Fibroblast of the conjunctiva (primary cell): ENCODE data around the gene MTHFD1.

Experiments used
- DNase-seq: peaks from one replicate; pipeline ENCODE4 v3.0.0-alpha.2; 2010; ENCODE audit warnings: low read depth

MTHFD1 gene

DNA sequence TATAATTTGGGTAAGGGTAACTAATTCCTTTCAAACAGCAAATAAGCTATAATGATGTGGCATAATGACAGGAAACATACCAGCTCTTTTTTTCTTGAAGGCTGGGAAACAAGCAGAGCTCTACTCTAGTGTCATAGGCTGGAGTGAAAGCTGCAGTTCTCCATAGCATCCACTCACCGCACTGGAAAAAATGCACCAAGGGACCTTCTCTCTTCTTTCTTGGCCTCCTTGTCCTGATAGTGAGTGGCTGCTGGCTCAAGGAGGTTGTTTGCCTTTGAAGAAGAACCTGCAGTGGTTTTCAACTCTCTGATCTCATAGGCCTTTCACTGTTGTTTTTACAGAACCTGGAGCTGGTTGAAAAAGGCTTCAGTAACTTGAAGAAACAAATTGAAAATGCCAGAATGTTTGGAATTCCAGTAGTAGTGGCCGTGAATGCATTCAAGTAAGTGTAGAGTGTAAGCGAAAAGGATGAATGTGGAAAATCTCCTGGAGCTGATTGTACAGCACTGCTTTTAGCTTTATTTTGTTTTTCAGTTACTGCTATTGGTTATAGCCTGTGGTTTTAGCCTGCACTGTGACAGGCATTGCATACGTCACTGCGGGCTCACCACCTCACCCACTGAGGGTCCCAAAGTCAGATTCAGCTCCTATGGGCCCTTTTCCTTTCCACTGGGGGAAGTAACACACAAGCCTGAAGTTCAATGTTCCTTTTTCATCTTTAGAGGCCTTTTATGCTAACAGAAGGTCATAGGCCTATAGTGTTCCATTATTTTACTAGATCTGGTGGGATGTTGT, 59.9 kb downstream of the MTHFD1 start:
- no peak for DNase-seq

DNA sequence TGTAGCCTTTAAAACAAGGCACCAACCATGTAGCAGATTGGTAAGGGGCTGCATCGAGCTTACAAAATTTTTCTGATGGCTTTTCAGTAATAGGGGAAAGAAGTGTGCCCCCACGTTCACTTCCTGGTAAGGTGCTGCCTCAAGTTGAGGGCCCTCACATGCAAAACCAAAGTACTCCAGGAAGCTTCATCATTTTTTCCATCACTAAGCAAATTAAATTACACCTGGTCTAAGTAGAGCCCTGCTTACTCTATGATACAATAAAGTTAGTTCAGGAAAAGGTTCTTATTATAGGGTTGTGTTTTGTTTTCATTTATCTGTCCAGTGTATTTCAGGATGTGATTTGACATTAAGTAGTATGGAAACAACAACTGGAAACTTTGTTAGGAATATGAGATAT, 62.1 kb downstream of the MTHFD1 start:
- no peak for DNase-seq

DNA sequence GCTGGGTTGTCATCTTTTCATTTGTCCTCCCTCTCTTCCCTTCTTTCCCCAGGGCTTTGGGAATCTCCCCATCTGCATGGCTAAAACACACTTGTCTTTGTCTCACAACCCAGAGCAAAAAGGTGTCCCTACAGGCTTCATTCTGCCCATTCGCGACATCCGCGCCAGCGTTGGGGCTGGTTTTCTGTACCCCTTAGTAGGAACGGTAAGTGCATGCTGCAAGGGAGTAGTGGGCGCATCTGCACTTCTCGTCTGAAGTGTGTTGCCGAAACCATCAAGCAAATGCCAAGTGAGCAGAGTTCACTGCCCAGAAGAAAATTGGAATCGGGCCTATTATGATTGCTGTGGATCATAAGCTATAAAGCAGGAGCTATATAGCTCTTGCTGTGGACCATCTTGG, 66.5 kb downstream of the MTHFD1 start:
- DNase-seq = no peak

DNA sequence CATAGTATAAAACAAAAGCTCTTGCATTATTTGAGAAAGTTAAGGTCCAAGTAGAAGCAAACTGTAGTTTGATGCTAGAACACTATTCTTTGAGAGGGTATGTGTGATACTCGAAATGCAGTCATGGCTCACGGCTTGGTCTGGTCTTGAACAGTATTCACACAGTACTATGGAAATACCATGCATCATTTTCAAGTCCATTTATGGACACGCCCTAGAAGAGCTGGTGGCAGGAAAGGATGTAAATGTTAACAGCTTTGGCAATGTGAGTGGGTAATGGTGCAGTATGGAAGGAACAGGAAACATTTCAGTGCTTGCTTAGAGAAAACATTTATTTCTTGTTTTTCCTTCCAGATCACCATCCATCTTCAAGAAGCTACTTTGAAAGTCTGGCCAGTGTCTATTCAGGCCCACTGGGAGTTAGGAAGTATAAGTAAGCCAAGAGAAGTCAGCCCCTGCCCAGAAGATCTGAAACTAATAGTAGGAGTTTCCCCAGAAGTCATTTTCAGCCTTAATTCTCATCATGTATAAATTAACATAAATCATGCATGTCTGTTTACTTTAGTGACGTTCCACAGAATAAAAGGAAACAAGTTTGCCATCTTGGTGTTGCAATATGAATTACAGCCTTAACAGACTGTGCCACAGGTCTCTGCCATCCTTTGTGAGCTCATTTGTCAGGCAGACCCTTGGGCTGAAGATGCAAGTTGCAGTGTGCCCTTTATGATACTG, 71.4 kb downstream of the MTHFD1 start:
- DNase-seq = no peak

DNA sequence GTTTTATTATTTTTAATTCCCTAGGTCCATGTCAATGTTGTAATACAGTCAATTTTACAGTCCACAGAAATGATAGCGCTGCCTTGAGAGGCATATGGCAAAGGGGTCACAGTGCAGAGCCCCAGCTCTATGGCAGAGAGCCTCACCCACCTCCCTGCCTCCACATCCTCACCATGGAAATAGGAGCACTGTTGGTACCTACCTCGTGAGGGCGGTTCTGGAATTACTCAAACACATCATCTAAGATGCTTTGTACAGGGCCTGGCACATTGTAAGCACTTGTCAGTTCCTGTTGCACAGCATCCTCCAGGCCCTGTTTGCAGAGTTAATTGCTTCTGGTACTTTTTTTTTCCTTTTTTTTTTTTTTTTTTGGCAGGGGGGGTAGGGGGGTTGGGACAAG, 73.1 kb downstream of the MTHFD1 start:
- DNase-seq = no peak

DNA sequence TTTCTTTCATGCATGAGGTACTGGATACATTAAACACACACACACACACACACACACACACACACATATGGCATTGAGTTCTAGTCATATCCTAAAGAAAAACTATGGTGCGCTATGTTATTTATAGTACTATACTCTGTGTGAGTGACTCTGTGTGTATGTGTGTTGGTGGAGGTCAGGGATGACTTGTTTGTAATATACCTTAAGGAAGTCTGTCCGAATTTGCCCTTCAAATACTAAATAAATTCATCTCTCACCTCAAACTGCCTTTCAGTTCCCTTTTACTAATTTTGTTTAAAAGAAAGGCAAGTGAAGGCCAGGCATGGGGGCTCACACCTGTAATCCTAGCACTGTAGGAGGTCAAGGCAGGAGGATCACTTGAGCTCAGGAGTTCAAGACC, 75.0 kb downstream of the MTHFD1 start:
- no peak for DNase-seq

DNA sequence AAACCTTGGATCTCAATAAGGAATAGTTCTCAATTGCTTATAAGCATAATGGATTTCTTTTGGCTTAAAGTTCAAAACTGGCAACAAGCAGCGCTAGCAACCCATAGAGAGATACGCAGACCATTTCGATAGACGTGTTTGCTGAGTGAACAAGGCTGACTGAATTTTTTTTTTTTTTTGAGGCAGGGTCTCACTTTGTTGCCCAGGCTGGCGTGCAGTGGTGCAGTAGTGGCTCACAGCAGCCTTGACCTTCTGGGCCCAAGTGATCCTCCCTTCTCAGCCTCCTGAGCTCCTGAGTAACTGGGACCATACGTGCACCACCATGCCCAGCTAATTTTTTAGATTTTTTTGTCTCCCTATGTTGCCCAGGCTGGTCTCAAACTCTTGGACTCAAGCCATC, 75.7 kb downstream of the MTHFD1 start:
- no peak for DNase-seq

DNA sequence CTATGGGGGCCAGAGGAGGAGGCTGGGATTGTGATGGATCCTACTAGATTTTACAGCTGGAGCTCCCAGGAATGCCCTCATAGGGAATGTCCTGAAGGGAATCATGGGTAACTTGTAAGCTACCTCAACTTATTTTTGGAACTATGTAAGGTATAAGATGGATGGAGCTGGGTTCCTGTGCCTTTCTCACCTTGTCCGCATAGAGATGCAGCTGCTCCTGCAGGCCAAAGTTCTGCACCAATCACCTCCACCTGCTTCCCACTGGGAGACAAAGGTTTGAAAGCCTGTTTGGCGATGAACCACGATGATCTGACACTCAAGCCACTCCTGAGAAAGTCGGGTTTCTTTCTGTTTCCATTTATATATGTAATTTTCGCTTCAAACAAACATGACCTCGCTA, 76.5 kb downstream of the MTHFD1 start:
- DNase-seq = no peak

DNA sequence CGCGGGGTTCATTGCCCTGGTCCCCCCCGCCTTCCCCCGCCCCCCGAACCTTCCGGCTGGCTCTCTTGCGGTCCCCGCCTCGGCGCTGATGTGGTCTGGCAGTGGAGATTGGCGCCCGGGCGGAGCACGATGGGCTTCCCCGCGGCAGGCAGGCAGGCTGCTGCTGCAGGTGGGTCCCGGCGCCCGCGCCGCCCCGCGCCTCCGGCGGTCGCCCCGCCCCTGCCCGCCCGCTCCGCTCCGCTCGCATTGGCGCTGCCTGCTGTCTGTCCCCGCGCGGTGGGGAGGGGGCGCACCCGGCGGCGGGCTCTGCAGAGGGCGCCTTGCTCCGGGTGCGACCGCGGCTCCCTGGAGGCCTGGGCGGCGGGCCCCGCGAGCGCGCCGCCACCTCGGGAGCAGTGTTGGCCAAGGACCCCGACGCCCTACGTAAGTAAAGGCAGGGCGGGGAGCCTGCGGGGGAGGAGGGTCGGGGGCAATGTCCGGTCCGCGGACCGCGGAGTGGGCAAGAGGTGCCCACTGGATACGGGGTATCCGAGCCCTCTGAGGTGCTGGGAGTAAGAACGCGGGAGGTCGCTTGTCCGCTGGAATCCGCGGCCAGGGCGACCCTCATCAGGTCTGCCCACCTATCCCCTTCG, 77.2 kb downstream of the MTHFD1 start, which contains the start of gene AKAP5:
TSS of gene AKAP5 (plus strand) at position 309 of the 632 bp plus-strand sequence. CDS start 2,896 bp downstream, outside the sequence.
- no peak for DNase-seq

DNA sequence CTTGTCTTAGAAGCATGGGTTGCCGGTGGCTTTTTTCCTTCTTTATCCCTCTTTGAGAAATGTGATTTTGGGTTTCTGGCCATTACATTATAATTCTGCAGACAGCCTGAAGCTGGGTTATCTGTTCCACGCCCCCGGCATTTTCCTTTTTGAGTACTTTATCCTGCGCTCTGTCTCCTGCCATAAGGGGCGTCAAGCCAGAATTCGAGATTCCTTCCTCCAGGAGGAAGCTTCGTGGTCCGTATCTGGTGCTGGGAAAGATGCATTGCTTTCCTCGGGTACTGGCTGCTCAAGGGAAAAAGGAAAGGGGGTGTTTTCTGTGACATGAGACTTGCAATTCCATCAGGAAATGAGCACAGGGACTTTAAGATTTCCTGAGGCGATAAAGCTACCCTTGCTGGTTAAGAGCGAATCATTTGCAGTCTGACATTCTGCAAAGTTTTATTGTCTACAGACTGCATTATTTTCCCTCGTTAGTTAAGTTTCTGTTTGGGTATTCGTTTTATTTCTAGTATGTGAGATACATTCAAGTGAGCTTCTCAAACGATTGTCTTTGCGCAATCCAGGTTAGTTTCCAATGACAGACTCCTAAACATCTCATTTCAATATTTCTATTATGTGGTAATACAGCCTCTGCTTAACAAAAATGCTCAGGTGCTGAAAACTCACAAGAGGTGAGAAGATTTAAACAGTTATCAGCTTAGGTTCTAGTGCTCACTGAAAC, 77.8 kb downstream of the MTHFD1 start:
- DNase-seq = no peak

DNA sequence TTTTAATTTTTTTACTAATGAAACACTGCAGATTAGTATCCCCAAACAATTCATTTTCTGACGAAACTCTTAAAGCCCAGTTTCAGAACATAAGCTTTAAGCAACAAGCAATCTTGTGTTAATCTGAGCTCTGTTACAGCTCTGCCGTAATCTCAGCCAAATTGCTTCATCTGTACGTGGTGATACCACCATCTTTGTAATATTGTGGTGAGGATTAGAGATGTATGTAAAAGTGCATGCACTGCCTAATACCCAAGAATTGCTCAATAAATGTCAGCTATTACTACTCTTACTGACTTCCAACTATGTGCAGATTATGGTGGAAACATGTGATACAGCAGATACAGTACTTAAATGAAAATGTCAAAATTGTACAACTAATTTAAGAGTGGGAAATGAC, 78.9 kb downstream of the MTHFD1 start:
- DNase-seq = no peak

DNA sequence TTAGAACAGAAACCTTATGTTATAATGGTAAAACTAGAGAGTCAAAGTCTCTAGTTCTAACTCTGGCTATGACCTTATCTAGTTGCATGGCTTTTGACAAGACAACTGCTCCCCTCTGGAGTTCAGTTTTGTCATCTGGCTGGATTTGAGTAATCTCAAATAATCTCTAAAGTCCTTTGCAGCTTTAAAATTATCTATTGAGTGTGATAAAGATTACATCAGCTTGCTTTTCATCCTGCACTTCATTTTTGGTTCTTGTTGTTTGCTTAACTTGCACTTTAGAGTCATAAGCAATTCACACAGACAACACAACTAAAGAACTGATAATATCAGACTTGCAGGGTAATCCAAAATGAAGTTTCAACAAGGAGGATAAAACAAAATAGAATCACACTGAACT, 79.4 kb downstream of the MTHFD1 start:
- DNase-seq = no peak

DNA sequence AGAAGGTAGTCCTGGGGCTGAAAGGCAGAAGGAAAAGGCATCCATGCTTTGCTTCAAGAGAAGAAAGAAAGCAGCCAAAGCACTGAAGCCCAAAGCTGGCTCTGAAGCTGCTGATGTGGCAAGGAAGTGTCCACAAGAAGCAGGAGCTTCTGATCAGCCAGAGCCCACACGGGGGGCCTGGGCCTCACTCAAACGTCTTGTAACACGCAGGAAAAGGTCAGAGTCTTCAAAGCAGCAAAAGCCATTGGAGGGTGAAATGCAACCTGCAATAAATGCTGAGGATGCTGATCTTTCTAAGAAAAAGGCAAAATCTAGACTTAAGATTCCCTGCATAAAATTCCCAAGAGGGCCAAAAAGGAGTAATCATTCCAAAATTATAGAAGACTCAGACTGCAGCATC, 80.3 kb downstream of the MTHFD1 start:
- no peak for DNase-seq

DNA sequence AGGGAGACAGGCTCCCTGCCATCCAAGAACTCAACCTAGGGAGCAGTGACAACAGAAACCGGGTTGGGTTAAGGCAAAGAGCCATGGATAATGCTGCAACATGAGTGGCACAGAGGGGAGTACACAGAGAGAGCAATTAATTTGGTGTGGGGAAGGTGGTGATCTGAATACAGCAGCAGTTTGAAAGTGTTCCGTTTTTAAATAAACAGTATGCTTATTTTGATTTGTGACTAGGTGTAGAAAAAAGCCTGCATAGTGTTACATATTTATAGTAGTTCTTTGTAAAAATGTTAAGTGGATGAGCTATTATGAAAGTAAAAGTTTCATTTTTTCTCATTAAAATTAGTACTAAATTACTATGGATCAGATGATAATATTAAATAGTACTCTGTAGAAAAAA, 85.9 kb downstream of the MTHFD1 start:
- no peak for DNase-seq

DNA sequence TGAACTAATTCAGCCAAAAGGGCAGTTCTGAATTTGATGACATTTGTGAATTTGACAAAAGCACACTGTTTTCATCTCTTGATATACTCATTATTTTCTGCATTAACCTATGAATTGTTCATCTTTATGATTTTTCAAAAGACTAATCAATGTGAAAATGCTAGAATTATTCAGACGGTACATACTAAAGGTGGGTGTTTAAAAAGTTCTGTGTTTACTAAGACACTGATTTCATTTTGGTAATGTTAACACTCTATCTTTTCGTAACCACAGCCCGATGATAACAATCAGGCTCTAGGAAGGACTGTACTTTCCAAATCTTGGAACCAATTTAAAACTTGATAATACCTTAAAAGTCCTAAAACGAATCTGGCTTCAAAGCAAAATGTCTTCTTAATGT, 86.5 kb downstream of the MTHFD1 start:
- DNase-seq = no peak

DNA sequence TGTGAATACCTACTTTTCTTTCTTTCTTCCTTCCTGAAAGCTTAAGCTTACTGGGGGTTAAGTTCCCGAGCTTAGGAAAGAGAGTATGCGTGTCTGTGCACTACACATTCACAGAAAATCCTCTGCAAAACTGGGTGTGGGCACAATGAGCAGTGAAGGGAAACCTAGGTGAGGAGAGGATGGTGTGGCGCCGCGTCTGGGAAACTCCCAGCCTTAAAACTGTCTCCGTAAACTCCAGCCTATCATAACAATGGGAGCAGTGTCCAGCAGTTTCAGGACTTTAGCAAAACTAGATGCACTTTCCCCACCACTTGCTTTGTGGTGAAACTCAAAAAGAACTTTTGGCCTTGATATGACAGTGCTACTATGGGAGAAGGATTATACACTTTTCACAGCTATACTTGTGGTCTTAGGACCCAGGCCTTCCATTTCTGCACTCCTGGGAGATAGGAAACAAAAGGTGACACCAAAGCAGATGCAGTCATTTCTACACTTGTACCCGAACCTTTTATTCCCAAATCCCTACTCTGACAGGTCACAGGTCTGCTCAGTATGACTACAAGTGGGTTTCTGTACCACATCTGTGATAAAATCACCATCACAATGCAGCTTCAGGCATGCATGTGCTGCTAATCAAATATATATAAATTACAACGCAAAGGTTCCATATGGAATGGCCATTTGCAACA, 87.6 kb downstream of the MTHFD1 start:
- DNase-seq = no peak

DNA sequence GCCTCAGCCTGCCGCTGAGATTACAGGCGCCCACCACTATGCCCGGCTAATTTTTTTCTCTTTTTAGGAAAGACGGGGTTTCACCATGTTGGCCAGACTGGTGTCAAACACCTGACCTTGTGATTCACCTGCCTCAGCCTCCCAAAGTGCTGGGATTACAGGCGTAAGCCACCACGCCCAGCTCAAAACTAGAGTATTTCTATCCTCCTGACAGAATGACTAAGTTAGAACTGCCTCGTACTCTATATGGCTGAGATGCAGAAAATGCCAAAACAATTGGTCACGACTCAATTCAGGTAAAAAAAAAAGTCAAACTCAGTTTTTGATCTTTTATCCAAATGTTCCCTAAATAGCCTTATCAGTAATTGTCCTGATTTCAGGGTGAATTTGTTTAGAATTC, 88.3 kb downstream of the MTHFD1 start:
- no peak for DNase-seq

DNA sequence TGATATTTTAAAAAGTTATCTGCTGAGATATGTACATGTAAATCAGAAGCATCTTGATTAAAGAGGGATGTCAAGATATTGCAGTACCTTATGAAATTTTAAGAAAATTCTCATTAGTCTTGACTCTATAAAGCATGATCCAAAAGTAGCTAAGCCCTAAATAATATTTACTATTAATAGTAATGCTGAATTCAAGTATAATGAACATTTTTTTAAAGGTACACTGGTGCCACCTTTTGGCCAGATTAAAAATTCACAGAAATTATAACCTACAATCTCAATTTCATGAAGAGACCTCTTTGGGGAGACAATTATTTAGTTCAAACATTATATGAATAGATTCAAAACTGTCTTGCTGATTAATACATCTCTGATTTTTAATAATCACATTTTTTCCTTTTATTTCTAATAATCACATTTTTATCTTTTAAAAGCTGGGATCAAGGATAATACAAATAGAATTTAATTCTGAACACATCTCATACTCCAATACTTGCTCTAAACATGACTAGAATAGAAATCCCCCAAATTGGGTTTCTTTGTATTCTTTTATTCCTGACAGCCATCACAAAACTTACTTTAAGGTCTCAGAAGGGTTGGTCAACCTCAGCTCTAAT, 90.6 kb downstream of the MTHFD1 start:
- no peak for DNase-seq

DNA sequence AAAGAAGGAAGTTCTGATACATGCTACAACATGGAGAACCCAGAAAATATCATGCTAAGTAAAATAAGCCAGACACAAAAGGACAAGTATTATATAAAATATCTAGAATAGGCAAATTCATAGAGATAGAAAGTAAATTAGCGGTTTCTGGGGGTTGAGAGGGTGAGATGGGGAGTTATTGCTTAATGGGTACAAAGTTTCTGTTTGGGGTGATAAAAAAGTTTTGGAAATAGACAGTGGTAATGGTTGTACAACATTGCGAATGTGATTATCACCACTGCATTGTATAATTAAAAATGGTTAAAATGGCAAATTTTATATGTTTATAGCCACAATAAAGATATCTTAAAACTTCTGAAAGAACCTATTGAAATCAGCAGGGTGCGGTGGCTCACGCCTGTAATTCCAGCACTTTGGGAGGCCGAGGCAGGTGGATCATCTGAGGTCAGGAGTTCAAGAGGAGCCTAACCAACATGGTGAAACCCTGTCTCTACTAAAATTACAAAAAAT, 100.5 kb downstream of the MTHFD1 start:
- DNase-seq = no peak

DNA sequence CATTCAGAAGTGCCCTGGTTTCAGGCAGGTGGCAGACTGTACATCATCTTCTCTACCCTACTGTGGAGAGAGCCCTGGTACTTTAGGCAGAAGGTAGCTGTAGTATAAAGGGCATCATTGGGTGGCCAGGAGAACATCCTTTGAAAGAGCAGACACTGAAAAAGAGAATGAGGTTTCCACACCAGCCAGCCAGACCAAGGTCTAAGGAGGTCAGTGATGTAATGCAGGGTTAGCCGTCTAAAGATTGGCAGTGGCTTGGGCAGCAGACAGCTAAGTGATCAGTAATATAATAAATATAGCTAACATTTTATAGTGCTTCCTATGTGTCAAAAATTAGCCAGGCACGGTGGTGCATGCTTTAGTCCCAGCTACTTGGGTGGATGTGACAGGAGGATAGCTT, 103.5 kb downstream of the MTHFD1 start:
- DNase-seq = no peak

DNA sequence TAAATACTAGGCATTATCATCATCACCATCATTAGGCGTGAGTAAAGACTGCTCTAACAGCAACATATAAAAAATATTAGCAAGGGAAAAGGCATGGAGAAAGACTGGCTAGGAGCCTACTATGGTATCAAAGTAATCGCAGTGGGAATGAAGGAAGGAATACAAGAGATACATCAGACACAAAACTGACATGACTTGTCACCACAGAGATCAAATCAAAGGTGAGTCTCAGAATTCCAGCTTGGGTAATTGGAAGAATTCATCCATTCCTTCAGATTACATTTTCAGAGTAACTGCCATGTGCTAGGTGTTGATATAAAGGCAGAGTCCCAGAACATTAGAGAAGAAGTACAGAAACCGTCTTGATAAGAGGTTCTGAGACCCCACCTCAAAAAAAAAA, 105.3 kb downstream of the MTHFD1 start:
- DNase-seq = no peak
